ENCODE results near the gene NUMBL.

The NUMBL gene

DNA sequence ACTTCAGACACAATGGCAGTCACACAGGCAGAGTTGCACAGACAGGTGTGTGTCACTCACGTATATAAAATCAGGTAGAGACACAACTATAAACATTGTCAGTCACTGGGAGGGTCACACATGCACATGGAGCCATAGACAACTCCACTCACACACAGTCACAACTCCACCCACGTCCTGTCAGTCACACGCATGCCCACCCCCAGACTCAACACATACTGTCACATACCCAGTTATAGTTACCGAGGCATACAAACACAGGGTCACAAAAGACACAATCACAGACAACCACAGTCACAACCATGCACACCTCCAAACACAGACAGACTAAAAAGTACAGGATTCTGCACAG, 1.5 kb downstream of the NUMBL start:
- DNase-seq = no peak

- DNase-seq = no peak
Observed at GRCh38 chr19:40688309-40688708, 2.1 kb downstream of the NUMBL start.

- DNase-seq = peak; percentile 79
Observed at GRCh38 chr19:40687525-40688016, 2.9 kb downstream of the NUMBL start.

DNA sequence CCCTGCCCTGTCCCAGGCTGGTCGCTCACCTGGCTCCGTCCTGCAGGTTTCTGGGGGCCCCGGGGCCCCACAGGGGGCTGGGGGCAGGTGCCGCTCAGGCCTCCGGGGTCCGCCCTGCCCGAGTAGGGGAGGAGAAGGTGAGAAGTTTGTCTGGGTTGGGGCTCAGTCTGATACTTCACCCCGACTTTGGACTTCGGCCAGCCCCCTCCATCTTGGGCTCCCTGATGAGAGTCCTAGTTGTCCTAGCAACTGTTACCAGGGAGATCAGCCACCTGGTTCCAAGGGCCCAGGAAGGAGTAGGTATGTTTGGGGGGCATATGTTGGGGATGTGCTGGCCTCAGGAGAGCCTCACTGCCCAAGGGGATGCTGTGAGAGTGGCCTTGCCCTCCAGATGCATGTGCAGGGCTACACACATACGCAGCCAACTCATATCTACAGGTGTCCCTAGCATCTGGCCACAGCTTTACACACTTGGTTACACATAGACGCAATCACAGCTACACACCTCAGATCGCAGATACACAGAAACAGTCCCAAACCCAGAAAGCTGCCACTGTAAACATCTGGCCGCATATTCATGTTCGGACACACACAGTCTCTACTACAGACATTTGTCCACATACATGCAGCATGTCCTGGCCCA, 3.4 kb downstream of the NUMBL start:
- DNase-seq = no peak

GRCh38 chr19:40685563-40685962, 4.9 kb downstream of the NUMBL start:
- peak; percentile 62 for DNase-seq

GRCh38 chr19:40685016-40685526, 5.4 kb downstream of the NUMBL start:
- DNase-seq = no peak

DNA sequence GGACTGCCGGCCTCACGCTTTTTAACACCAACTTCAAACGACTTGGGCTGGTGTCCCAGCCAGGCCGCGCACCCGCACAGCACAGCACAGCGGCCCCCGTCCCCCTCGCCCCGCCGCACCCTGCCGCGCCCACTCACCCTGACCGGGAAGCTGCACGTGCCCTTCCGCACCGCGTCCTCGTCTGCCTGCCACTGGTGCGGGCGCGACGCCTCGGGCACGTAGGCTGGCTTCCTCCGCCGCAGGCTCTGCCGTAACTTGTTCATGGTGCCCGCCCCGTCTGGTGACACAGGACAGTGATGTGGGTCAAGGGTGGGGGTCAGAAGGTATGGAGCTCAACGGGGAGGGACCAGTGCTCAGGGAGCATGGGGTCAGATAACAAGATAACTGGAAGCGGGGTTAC, 6.2 kb downstream of the NUMBL start:
- no peak for DNase-seq

- no peak for DNase-seq
Observed at GRCh38 chr19:40683437-40683836, 7.0 kb downstream of the NUMBL start.

DNA sequence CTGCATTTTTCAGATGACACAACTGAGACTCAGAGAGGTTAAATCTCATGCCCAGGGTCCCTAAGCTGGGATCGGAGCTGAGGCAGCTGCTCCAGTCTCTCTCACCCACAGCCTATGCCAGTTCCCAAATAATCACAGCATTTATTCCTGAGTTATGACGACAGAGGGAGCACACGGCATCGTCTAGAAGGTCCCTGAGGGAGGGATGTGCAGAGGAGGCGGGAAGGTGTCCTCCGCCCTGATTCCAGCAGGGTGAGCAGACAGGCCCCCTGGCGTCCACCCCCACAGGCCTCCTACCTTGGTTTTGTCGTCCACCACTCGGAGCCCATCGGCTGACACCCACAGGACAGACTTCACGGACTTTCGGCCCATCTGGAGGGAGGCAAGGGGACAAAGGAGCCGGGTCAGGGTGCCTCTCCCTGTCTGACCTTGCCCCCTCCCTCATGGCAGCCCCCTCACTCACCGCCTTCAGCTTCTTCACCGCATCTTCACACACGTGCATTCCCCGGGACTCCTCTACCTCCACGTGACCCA, 8.0 kb downstream of the NUMBL start:
- DNase-seq = no peak

GRCh38 chr19:40681039-40681438, 9.4 kb downstream of the NUMBL start:
- no peak for DNase-seq

DNA sequence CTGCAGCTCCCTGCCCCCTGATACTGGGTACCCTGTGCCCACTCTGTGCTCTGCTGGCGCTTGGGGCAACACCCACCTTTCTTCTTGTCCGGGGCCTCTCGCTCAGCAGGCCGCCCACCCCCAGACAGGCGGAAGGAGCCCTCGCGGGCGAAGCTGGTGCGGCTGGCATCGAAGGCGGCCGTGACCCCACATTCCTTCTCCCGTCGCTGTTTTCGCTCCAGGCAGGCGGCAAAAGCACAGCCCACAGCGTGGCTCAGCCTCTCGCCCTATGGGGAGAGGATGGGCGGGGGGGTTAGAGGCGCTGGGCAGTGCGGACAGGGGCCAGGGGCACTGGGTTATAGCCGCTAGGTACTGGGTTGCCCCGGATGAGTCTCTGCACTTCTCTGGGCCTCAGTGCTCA, 13.3 kb downstream of the NUMBL start:
- DNase-seq = no peak

GRCh38 chr19:40674291-40674690, 16.2 kb downstream of the NUMBL start:
- peak; percentile 75 for DNase-seq

GRCh38 chr19:40673397-40673796, 17.1 kb downstream of the NUMBL start:
- DNase-seq = peak; percentile 36

DNA sequence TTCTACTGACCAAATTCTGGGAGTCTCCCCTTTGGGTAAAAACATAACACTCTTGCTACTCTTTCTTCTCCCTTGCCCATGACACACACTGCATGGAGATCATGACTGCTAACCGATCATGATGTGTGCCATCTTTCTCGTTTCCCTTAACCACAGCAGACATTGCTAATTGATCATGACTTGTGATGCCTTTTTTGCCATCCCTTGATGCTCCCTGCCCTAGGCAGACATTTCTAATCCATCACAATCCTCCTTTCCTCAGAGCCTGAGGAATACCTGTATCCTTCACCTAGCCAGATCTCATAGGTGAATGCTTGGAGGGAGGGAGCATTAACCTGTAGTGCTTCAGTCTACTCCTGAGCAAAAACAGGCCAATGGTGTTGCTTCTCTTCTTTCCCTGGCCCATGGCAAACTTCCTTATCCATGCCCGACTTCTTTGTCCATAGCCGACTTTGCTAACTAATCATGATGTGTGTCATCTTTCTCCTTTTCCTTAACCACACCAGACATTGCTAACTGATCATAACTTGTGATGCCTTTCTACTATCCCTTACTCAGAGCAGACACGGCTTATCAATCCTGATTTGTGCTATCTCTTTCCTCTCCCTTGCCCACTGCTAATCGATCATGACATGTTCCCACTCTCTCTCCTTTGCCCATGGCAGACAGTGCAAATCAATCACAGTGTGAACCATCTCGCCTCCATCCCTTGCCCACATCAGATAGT, 17.7 kb downstream of the NUMBL start:
- DNase-seq = no peak

- no peak for DNase-seq
Observed at GRCh38 chr19:40672038-40672437, 18.4 kb downstream of the NUMBL start.

- no peak for DNase-seq
Observed at GRCh38 chr19:40671404-40671803, 19.0 kb downstream of the NUMBL start.

- DNase-seq = no peak
Observed at GRCh38 chr19:40668991-40669614, 21.3 kb downstream of the NUMBL start.

DNA sequence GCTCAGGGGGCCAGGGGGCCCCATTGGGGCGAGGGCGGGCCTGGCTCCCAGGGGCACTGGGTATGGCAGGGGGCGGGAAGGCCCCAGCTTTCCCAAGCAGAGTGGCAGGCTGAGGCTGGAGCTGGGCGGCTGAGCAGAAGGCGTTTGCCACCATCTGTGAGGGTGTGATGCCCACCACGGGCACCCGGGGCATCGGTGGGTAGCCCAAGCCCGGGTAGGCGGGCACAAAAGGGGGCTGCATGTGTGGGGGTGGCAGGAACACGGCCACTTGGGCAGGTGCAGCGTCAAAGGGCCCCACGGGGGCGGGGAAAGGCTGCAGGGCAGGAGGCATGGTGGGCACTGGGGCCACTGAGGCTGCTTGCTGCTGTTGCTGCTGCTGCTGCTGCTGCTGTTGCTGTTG, 22.8 kb downstream of the NUMBL start:
- DNase-seq = no peak

- DNase-seq = no peak
Observed at GRCh38 chr19:40666803-40667438, 23.5 kb downstream of the NUMBL start.

GRCh38 chr19:40663695-40664692, 26.5 kb downstream of the NUMBL start:
- peak; percentile 45 for DNase-seq

DNA sequence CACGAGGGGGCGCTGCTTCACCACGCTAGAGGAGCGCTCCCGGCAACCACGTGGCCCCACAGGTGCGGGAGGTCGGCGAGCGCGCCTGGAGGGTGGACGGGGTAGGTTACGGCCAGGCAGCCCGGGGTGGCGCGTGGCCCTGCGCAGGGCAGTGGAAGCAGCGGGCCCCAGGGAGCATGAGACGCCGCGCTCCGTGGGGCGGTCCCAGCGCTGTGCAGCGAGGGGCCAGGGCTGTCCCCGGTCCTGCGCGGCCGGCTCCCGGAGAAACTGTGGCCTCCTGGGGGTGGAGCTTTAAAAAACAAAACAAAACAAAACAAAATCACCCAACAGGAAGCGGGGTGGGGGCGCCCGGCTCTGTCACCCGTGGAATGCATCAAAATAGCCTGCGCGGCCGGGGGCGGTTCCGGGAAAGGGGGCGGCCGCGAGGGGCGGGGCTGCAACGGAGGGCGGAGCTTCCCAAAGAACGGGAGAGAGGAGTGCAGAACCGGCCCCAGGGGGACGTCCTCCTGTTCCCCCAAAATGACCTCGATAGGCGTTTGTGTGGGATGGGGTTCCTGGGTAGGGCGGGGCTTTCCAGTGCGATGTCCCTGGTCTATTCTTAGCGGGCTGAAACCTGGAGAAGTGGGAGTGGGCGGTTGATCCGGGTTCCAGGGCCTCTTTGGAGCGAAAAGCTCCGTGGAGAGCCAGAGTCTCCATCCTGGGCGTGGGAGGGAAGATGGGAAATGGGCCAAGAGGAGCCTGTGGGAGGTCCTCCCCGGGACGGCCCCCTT, 27.3 kb downstream of the NUMBL start:
- peak; percentile 93 for DNase-seq

All from hematopoietic multipotent progenitor cell treated with erythropoietin and hydrocortisone succinate and interleukin-3 and kit ligand, for 4 days (in vitro differentiated cells).